Bronchial epithelial cell (primary cell): ENCODE measurements around the gene TRIM13. TPM values are rescaled to one million over a fixed set of nuclear protein-coding genes. Genes with fewer than 3 reads are reported as not detected.
A peak's percentile ranks its signal among the peaks of the same experiment; 100 is the strongest.

Source experiments
- DNase-seq: peaks from one replicate; pipeline ENCODE4 v3.0.0-alpha.2; 2010; ENCODE audit warnings: low read depth
- FAIRE-seq: peaks from 2 replicates; lab custom pipeline; 2011; peaks lifted over from hg19 to GRCh38; lab: Jason Lieb, UNC
- H3K27me3 ChIP-seq: 2 replicates; pipeline ENCODE4 v1.5.1; 2011; ENCODE audit warnings: low read length; ENCODE audit not compliant: control insufficient read depth, insufficient read depth
- H3K36me3 ChIP-seq: 2 replicates; pipeline ENCODE4 v1.5.1; 2011; ENCODE audit warnings: low read length; ENCODE audit not compliant: control insufficient read depth, insufficient read depth
- H3K4me3 ChIP-seq: 2 replicates; pipeline ENCODE4 v1.5.1; 2011; ENCODE audit warnings: mild to moderate bottlenecking, low read depth, low read length, control low read depth
- total RNA-seq: library from RNA; depleted of rRNA; stranded (reverse); fragments of >200 nt; gene quantifications from 2 replicates; pipeline ENCODE4 v1.2.1, GENCODE V29; 2014
- TF ChIP-seq, protein P1 (sequence below): IDR thresholded peaks from 2 replicates; pipeline ENCODE4 v1.5.1; 2011; ENCODE audit warnings: mild to moderate bottlenecking, moderate library complexity, low read length, control low read depth, inconsistent platforms; ENCODE audit not compliant: insufficient read depth, severe bottlenecking

The TRIM13 gene
- total RNA-seq, 1 donor from 2014 or later, result 19.0 TPM

DNA sequence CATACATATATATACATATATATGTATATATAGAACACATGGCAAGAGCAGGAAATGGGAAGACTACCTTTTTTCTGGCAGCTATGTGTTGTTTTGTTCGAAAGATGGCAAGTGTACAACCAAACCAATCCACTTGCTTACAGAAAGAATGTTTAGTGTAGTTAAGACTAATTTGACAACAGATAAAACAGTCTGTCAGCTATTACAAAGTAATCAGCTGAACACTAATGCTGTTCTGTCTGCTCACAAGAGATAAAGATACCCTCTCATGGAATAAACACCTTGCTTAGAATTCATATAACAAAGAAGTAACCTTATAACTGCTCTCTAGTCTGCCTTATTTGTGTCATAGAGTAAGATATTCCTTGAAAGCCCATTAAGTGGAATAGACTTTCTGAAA is 17.5 kb downstream of the TRIM13 start:
- Histone ChIP-seq H3K36me3 (peaks cover 7% of the 10 kb centered on the region), H3K4me3 (no peak overlapping the region), H3K27me3 (no peaks in the 10 kb centered on the region)
- TF ChIP-seq, protein P1, sequence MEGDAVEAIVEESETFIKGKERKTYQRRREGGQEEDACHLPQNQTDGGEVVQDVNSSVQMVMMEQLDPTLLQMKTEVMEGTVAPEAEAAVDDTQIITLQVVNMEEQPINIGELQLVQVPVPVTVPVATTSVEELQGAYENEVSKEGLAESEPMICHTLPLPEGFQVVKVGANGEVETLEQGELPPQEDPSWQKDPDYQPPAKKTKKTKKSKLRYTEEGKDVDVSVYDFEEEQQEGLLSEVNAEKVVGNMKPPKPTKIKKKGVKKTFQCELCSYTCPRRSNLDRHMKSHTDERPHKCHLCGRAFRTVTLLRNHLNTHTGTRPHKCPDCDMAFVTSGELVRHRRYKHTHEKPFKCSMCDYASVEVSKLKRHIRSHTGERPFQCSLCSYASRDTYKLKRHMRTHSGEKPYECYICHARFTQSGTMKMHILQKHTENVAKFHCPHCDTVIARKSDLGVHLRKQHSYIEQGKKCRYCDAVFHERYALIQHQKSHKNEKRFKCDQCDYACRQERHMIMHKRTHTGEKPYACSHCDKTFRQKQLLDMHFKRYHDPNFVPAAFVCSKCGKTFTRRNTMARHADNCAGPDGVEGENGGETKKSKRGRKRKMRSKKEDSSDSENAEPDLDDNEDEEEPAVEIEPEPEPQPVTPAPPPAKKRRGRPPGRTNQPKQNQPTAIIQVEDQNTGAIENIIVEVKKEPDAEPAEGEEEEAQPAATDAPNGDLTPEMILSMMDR, result no peak
- FAIRE-seq (no peak), DNase-seq (no peak)

DNA sequence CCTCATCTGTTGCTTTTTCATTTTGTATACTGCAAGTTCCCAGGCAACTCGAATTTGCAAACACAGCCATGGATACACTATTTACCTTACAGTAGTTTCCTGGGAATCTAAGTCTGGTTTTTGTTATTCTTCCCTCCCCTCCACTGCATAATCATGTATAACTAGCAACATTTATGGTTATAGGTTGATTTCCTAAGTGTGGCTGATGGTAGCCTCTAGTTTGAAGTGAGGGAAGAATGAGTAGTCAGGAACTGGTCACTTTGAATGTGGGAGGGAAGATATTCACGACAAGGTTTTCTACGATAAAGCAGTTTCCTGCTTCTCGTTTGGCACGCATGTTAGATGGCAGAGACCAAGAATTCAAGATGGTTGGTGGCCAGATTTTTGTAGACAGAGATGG is 18.4 kb downstream of the TRIM13 start, which contains the start of gene KCNRG:
KCNRG (plus strand) TSS at position 187 of the 400 bp plus-strand sequence; CDS start at position 237, 50 bp downstream.
- FAIRE-seq (no peak), DNase-seq (peak; percentile 5)
- peaks cover 7% of the 10 kb centered on the region for H3K36me3 ChIP-seq

DNA sequence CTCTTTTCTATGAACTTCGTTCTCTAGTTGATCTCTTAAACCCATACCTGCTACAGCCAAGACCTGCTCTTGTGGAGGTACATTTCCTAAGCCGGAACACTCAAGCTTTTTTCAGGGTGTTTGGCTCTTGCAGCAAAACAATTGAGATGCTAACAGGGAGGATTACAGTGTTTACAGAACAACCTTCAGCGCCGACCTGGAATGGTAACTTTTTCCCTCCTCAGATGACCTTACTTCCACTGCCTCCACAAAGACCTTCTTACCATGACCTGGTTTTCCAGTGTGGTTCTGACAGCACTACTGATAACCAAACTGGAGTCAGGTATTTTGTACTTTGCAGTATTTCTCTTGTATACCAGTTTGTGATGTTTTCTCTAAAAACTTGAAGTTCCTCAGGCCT is 18.9 kb downstream of the TRIM13 start:
- no peak for FAIRE-seq
- H3K36me3 ChIP-seq, result peaks cover 7% of the 10 kb centered on the region
- TF ChIP-seq, protein P1, result no peak
- H3K4me3 ChIP-seq, result no peak overlapping the region
- no peak for DNase-seq
- H3K27me3 ChIP-seq, result no peaks in the 10 kb centered on the region

More for the DNA sequence above, 18.4 kb downstream of the TRIM13 start, which contains the start of gene KCNRG:
- Histone ChIP-seq H3K4me3 (no peak within 1 kb of the TSS), H3K27me3 (no peaks in the 10 kb centered on the region)
- TF ChIP-seq, protein P1, result no peak

DNA sequence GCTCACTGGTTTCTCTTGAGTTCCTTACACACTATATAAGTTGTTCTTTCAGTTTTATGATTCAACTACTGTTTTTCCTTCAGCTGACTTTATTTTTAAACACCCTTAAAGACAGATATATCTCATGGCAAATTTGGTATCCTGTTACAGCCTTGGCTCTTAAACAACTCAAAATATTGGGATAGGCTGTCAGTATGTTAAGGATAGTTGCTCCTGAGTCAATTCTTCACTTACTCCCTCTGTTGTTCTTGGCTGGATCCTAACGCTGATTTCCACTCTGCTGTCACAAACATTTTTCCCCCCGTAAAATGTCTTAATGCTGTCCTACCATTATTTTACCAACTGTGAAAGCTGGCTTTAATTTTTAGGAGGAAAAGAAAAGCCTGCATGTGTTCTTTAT is 19.6 kb downstream of the TRIM13 start:
- Histone ChIP-seq H3K4me3 (no peak overlapping the region), H3K36me3 (peaks cover 7% of the 10 kb centered on the region), H3K27me3 (no peaks in the 10 kb centered on the region)
- DNase-seq, result no peak
- no peak for FAIRE-seq
- TF ChIP-seq, protein P1, result no peak

DNA sequence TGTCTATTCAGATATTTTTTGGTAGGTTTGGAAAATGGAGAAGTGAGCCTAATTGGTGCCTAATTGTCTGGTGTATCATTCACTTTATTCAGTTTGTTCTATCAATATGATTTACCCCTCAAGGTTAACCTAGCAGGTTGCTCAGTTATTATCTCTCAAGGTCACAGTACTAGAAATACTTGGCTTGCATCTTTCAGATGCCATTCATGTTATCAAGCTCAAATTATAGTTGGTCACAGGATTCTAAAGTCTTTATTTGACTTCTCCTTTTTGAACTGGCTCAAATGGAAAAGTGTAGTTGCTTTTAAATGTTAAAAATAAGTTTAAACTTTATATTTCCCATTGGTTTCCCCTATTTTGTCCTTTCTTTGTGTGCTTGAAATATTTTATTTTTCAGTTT is 21.0 kb downstream of the TRIM13 start:
- TF ChIP-seq, protein P1, result no peak
- FAIRE-seq (no peak), DNase-seq (no peak)
- peaks cover 2% of the 10 kb centered on the region for H3K36me3 ChIP-seq
- no peaks in the 10 kb centered on the region for H3K27me3 ChIP-seq
- no peak overlapping the region for H3K4me3 ChIP-seq

DNA sequence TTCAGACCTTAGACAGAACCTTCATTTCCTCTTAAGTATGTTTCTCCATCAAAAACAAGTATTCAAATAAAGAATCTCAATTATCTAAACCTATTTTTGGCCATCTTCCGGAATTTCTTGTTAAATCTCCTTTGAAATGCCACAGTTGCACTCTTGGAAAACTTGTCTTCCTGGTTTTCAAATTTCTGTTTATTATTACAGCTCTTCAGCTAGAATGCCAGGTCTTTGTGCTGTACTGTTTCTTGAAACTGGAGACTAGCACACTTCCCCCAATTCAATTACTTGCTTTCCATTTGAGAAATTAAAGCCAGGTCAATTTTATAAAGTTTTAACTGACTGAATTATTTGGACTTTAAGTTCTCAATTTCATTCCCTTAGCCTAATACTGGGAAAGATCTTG is 28.6 kb downstream of the TRIM13 start:
- FAIRE-seq, result no peak
- no peak for DNase-seq
- Histone ChIP-seq H3K27me3 (no peaks in the 10 kb centered on the region), H3K36me3 (no peaks in the 10 kb centered on the region), H3K4me3 (no peak overlapping the region)
- TF ChIP-seq, protein P1, result no peak
